GM12801 (cell line): ENCODE results near the gene TNFRSF25.

ENCODE experiments used
- CTCF ChIP-seq: IDR thresholded peaks from one replicate; pipeline ENCODE4 v1.5.1; 2011; ENCODE audit warnings: control low read depth; ENCODE audit not compliant: insufficient read length; ENCODE audit errors: extremely low read depth

TNFRSF25 gene

DNA sequence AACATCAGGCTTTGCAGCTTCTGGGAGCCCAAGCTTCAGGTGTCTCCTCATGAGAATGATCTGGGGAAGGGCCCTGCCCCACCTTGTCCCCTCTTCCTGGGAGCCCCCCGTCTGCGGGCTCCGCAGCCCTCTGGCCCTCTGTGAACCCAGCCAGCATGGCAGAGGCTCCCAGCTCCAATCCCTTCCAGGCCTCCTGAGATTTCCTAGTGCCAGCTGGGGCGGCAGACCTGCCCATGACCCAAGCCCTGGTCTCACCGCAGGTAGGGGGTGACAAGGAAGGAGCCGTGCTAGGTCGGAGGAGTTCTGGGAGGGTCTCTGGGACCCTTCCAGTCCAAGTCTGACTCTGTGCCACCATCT is 17.8 kb upstream of the TNFRSF25 start:
- TF ChIP-seq CTCF = no peak

- TF ChIP-seq CTCF = no peak
Observed at GRCh38 chr1:6483017-6483760, 17.2 kb upstream of the TNFRSF25 start.

DNA sequence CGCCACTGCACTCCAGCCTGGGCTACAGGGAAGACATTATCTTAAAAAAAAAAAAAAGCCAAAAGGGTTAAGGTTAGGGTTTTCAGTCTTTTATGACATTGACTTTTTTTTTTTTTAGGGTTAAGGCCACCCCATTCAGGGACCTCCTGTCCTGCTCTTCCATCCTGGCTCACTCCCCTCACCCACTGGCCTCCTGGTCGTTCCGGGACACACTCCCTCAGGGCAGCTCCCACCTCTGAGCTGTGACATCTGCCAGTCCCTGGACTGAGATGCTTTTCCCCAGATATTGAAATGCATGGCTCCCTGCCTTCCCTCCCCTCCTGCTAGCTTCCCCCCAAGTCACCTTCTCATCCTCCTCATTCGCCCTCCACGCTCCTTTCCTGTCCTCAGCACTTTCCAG is 15.8 kb upstream of the TNFRSF25 start:
- no peak for TF ChIP-seq CTCF

DNA sequence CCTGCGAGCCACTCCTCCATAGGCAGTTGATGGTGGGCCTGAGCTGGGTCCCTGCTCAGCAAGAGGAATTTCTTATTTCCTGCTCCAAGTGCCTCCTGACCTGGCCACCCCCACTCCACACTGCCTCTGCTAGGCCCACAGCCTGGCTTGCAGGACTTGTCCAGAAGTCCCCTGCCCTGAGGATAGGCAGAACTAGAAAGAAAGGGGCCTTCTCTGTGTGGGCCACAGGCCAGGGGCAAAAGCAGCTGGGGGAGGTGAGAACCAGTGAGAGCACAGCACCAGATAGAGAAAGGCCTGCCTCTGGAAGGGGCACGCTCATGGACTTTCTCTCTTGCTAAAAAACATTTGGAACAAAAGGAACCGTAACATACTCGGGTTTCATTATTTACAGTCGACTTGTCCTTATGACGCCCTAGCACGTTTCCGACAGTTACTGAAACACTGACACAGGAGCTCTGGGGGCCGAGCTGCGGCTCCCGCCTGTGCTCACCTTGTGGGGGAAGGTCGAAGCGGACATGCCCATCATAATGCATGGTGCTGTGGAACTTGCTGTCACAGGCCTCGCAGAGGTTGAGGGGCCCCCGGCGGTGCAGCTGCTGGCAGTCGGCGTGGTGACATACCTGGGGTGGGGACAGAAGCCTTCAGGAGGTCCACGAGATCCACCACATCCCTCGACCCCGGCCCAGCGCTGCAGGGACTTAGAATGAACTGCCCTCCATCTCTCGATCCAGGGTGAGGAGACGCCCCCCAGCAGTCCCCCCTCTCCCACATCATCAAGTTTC is 11.3 kb upstream of the TNFRSF25 start:
- no peak for TF ChIP-seq CTCF

- TF ChIP-seq CTCF = no peak
Observed at GRCh38 chr1:6476483-6476882, 10.5 kb upstream of the TNFRSF25 start.

DNA sequence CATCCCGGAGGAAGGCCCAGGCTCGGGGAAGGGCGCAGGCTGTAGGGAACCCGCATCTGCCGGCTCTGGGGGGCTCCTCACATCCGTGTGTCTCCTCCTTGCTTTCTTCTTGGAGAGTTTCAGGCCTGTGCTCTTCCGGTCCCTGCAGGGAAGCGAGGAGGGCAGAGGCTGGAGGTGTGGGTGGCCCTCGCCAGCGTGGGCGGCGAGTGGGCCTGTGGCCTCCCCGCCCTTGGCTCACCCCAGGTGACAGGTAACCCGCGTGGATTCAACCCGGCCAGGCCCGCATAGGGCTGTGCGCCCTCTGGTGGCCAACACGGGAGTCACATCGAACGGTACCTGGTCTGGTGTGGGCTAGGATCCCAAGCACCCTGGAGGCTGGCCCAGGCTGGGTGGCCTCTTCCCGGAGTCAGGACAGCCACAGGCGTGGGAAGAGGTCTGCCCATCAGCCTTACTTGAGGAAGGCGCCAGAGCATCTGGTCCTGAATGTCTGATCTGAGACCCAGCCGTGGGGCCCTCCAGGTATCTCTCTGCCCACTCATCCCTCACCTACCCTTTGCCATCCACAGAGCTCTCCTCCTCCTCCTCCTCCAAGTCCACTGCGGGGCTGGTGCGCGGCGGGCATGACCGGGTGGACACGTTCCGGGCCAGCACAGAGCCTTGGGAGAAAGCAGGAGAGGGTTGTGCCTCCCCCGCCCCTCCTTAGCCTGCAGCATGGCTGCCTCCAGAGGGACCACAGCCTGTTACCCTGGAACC is 9.6 kb upstream of the TNFRSF25 start:
- no peak for TF ChIP-seq CTCF

- TF ChIP-seq CTCF = no peak
Observed at GRCh38 chr1:6474815-6475282, 8.9 kb upstream of the TNFRSF25 start.
